ENCODE results near the gene NAA25.

Gene NAA25

DNA sequence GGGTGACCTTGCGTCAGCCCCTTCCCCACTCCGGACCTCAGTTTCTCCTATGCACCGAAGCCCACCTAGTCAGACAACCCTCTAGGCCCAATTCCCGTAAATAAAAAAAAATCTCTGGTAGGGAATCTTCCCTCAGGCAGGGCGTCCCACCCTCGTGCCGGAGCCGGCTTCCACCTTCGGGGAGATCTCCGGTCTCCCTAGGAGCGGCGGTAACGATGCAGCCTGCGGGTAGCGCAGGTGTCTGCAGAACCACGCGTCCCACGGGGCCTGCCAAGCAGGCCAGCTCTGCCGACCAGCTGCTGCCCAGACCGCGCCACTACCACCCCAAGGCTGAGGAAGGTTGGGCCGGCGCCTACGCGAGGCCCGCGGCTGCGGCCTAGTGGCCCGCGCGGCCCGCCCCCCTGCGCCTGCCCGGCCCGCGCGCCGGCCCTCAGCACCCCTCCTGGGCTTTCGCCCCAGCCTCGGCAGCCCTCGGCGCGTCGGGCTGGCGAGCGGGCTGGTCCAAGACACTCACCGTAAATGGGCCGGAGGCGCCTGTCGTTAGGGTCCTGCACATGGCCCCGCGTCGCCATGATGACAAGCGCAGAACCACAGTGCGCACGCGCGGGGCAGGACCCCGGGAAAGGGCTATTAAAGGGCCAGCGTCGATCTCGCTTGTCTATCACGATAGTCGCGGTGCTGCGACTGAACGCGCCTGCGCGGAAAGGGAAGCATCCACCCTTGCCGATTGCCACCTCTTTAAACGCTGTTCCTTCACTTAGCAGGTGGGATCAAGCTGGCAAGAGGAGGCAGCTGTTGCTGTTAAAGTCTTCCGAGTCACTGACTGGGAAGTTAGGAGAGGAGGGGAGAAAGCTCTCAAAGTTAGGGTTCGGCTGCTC lies at the start of gene NAA25:
Gene NAA25, minus strand, starts transcription at position 582 of the 878 bp plus-strand sequence. Its CDS starts 10 bp downstream, at position 572.
- DNase-seq, result peak; percentile 67

DNA sequence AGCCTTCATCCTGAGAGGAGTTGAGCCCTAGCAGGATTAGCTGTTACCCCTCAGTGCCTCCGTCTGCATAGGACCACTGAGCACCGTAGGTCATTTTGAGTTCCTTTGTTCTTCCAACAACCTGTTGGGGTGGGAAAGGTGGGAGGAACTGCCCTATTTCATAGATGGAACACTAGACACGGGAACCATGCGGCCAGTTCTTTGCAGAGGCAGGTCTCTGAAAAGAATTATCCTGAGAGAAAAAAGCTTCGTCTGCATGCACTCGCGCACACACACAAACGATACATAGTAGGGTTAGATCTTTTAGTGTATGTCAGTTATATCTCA lies 45.3 kb upstream of the NAA25 start:
- no peak for DNase-seq

DNA sequence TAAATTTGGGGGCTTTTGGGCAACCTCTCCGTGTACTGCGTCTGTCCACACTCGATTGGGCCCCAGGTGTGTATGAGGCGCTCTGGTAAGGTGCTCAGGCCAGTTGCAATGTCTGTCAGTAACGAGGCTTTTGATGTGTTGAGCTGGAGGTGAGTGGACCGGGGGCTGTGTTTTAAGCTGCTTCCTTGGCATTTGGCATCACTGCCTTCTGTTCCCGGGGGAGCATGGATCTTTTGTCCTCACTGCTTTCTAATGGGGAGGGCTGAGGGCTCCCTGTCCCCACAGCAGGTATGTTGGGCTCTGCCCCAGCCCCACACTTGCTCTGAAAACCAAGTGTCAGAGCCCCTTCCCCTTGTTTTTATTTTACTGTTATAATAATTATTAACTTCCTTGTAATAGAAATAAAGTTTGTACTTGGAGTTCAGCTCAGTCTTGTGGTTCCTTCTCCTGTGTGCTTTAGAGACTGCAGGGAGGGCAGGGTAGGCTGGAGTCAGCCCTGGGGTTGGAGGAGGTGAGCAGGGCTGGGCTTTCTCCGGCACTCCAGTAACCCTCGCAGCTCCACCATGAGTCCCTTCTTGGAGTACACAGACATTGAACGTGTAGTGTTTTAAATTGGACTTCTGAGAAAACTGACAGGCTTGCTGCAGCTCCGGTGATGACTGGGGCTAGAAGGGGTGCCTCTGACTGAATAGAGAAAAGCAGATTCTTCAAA lies 44.8 kb upstream of the NAA25 start:
- no peak for DNase-seq

DNA sequence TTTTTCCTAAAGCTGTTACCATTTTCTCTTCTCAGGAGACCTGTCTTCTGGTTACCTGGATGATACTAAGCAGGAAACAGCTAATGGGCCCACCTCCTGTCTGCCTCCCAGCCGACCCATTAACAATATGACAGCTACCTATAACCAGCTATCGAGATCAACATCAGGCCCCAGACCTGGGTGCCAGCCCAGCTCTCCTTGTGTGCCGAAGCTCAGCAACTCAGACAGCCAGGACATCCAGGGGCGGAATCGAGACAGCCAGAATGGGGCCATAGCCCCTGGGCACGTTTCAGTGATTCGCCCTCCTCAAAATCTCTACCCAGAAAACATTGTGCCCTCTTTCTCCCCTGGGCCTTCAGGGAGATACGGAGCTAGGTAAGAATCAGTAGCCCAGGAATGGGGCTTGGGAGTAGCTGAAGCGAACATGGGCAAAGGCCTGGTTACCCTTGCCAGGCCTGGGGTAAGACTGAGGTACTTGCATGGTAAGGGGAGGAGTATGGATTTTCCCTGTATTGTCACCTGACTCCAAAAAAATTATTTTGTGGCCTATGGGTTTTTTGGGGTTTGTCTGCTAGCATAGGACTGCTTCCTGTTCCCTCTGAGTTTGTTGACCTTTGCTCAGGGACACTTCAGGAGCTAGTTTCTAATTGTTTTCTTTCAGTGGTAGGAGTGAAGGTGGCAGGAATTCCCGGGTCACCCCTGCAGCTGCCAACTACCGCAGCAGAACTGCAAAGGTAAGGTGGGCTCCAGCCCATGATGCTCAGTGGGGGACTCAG lies 43.4 kb upstream of the NAA25 start:
- DNase-seq, result no peak

DNA sequence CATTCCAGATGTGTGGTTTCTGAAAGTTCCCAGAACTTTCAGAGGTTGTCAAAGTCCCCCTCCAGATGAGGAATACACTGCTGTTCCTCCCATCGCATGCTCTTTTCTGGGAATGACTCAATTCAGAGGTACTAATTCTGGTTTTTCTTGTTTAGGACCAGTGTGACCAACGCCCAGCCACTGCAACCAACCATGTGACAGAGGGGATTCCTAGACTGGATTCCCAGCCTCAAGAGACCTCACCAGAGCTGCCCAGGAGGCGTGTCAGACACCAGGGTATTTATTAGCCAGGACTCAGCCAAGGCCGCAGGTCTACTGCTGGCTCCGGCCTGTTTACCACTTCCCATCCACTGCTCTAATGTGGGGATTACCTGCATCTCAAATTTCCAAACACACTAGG lies 41.0 kb upstream of the NAA25 start:
- DNase-seq, result no peak

DNA sequence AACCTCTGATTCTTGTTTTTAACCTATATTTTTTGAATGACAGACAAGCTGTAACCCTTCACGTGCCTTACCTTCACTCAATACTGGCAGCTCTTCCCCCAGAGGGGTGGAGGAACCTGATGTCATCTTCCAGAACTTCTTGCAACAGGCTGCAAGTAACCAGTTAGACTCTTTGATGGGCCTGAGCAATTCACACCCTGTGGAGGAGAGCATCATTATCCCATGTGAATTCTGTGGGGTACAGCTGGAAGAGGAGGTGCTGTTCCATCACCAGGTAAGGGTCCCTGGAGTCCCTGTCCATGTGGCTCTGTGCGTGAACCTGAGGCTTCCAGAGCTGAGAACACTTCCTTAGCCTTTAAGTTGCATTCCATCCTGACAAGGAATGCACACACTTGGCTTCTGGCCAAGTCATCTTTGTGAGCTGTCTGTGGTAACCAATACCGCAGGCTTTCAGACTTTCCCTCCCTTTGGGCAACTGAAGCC lies 39.5 kb upstream of the NAA25 start:
- no peak for DNase-seq

DNA sequence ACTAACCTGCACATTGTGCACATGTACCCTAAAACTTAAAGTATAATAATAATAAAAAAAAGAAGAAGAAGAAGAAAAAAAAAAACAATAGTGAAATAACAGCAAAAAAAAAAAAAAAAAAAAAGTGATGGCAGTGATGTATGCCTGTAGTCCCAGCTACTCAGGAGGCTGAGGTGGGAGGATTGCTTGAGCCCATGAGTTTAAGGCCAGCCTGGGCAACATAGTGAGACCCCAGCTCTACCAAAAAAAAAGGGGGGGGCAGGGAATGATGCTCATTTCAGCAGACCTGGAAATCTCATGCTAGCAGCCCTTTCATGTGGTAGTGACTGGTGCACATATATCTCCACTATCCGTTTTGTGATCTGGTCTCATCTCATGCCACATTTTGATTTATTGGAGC lies 37.5 kb upstream of the NAA25 start:
- no peak for DNase-seq

DNA sequence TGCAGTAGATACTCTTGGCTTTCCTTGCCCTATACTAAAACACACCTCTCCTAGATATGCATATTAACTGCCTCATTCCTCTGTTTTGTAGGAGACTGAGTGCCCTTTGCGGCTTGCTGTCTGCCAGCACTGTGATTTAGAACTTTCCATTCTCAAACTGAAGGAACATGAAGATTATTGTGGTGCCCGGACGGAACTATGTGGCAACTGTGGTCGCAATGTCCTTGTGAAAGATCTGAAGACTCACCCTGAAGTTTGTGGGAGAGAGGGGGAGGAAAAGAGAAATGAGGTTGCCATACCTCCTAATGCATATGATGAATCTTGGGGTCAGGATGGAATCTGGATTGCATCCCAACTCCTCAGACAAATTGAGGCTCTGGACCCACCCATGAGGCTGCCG lies 32.1 kb upstream of the NAA25 start:
- DNase-seq, result no peak

DNA sequence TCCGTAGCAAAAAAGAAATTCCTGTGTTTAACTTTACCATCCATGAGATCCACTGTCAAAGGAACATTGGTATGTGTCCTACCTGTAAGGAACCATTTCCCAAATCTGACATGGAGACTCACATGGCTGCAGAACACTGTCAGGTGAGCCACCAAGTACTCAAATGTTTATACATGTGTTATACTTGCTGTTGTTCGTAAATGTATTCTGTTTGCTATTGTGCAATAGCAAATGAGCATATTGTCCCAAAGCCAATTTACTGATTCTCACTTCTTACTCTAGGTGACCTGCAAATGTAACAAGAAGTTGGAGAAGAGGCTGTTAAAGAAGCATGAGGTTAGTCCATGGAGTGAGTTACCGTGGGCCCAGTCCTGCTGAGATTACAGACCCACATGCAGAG lies 26.1 kb upstream of the NAA25 start:
- no peak for DNase-seq

DNA sequence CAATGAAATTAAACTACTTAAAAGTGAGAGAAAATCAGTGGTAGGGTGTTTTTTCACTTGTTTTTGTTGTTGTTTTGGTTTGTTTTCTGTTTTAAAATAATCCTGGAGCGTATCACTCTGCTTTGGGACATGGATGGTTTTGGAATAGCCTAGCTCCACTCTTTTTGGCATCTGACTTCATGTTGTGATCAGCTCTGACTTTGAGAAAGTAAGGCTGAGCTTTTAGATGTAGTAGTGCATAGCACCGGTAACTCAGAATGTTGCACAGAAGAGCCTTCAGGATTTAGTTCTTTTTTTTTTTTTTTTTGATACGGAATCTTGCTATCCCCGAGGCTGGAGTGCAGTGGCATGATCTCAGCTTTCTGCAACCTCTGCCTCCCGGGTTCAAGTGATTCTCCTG lies 24.8 kb upstream of the NAA25 start:
- DNase-seq, result no peak

DNA sequence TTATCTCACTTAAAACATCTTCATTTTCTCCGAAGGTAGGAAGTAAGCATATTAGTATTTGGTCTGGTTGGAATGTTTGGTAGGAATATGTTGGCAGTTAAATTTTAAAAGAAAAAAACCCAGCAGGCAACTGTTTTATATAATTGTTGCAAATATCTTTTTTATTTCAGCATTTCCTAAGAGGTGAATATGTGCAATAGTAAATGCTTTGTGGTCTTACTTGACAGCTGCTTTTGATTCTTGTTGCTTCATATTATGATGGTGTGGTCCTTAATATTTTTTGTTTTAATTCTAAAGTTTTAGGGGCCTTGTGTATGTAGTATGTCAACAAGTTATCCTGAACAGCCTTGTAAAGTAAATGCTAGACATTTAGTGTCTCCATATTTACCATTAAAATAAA lies 23.1 kb upstream of the NAA25 start:
- no peak for DNase-seq

DNA sequence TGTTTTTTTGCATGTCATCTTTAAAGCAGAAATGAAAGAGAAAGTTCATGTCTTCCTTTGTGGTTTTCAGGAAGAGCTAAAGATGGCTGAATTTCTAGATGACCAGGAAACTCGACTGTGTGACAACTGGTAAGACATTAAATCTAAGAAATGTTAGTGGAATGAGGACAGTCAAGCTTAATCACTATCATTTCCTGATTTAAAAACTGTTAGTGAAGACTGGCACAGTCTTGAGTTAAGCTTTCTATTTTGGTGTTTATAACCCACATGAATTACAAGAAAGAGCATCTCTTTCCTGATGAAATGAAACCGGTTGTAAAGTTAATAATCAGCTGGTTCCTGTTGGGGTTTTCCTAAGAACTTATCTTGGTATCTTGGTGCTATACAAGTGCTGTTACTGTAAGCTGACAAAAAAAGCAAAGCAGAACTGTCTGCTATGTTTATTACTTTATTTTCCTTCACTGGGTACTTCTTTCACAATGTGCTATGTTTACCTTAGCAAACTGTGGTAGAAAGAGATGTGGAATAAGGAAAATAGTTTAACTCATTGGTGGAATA lies 21.9 kb upstream of the NAA25 start:
- no peak for DNase-seq

DNA sequence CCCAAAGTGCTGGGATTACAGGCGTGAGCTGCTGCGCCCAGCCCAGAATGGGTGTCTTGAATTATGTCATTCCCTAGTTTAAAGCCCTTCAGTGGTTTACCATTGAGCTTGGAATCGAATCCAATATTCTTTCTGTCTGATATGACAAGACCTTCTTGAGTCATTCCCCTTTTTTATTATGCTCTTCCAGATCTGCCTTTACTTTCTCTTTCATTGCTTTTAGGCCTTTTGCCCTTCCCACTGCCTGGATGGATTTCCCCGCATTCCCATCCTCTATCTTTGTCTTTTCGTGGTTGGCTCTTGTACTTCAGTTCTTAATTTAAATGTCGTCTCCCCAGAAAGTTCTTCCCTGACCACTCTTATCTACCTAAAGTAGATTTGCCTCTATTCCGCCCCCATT lies 18.3 kb upstream of the NAA25 start:
- DNase-seq, result no peak

DNA sequence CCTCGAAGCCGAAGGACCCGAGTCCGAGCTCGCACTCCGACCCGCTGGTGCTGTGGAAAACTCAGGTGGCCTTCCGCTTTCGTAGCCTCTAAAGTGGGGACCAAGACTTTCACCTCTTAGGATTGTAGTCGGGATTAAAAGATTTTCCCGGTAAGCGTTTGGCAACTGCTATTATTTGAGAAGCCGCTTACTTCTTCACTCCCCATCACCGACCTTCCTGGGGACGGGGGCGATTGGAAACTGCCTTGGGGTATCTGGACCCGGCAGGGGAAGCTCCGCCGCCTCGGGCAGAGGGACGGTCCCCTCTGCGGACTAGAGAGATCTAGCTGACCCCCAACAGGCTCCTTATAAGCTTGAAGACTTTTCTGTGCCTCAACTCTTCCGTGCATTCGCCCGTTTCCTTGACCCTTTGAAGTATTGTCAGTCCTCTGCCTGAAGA lies 17.4 kb upstream of the NAA25 start:
- no peak for DNase-seq

DNA sequence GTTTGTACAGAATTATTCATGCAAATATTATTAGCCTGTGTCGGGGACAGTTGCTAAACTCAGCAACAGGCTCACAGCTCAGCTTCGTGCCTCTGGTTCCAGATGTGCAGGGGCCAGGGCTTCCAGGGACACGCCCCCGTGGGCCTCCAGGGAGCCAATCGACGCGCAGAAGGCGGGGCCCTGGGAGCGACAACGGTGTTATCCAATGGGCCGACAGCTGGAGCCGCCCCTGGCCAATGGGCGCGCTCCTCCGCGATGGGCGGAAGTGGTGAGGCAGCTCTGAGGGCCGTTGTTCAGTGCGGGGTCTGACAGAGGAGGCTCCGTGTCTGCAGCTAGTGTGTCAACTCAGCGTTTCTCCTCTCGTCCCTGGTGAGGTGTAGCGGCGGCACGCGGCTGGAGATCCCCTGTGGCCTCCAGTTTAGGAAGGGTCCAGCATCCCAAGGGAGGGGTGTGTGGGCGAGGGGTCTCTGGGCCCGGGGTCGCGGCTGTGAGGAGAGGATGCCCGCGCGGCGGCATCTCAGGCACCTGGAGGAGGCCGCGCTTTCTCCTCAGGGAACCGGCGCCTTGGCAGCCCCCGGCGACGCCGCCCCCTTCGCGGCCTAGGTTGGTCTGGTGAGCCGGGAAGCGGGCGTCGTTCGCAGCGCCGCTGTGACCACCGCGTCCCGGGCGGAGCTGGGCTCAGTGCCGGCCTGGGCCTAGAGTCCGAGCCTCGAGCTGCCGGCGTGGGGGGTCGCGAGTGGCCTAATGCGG lies 16.8 kb upstream of the NAA25 start, which contains the start of gene TRAFD1:
Gene TRAFD1, plus strand, starts transcription at position 311 of the 750 bp plus-strand sequence. CDS start 4,963 bp downstream, outside the sequence.
- DNase-seq, result peak; percentile 83

DNA sequence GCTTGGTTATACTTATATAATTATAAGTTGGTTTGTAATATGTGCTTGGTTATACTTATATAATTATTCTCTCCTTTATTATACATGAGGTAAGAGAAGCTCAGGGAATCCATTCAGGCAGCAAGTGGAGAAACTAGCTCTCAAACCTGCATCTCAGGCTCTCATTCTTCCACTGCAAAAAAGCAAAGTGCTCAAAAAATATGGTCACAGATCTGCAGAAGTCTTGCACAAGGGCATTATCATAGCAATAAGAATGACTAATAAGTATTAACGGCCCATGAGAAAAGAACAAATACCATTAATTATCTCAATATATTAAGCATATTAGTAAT lies 16.3 kb upstream of the NAA25 start:
- DNase-seq, result no peak

DNA sequence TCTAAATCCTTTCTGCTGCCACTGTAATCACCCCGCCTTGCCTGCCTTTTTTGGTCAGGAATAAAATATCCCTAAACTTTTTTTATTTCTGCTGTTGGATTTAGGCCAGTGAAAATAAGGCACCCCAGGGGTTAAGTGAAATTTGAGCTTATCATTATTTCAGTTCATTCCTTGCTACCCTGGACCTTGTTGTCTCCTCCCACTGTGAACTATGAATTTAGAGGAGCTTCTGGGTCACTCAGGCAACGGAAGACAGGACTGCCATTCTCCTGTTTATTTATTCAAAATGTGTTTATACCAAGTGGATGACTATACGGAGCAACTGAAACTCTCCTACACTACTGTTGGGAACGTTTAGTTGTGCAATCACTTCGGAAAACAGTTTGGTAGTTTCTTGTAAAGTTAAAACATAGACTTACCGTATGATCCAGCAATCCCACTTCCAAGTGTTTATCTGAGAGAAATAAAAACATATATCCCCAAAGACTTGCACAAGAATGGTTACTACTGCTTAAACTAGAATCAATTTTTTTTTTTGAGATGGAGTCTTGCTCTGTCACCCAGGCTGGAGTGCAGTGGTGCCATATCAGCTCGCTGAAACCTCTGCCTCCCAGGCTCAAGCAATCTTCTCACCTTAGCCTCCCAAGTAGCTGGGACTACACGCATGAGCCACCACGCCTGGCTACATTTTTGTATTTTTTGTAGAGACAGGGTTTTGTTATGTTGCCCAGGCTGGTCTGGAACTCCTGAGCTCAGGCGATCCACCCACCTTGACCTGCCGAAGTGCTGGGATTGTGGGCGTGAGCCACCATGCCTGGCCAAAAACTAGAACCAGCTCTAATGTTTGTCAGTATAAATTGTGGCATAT lies 14.5 kb upstream of the NAA25 start:
- no peak for DNase-seq

DNA sequence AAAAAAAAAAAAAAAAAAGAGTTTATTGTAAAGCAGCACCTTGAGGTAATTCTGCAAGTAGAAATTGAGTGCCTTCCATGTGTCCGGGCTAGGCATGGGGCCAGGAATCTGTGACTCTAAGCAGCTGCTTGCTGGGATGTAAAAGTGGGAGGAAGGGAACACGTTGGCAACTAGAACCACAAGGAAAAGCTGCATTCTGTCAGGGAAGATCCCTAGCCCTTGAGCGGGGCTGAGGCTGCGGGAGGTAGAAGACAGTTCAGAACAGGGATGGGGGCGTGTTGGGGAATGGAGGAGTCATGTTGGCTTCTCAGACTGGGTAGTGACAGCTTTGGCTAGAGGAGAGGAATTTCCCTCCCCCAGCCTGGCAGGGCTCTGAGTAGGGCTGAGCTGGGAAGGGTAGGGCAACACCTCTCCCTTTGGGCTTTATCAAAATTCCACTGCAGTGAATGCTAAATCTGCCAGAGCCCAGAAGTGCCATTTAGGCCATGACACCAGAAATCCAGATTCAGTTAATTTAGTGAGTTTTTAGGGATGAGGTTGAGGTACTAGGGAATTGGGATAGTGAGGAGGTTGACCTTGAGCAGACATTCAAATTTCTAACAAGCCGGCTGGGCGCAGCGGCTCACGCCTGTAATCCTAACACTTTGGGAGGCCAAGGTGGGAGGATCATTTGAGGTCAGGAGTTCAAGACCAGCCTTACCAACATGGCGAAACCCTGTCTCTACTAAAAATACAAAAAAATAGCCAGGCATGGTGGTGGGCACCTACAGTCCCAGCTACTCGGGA lies 13.4 kb upstream of the NAA25 start:
- DNase-seq, result no peak

DNA sequence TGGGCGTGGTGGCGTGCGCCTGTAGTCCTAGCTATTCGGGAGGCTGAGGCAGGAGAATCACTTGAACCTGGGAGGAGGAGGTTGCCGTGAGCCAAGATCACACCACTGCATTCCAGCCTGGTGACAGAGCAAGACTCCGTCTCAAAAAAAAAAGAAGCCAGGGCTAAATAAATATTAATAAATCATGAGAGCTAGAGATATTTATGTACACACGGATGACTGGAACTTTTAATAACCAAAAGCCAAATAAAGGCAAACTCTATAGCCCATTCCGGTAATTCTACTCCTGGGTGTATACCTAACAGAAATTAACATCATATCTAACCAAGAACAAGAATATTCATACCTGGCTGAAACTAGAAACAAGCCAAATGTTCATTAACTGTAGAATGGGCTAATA lies 9.1 kb upstream of the NAA25 start:
- no peak for DNase-seq

DNA sequence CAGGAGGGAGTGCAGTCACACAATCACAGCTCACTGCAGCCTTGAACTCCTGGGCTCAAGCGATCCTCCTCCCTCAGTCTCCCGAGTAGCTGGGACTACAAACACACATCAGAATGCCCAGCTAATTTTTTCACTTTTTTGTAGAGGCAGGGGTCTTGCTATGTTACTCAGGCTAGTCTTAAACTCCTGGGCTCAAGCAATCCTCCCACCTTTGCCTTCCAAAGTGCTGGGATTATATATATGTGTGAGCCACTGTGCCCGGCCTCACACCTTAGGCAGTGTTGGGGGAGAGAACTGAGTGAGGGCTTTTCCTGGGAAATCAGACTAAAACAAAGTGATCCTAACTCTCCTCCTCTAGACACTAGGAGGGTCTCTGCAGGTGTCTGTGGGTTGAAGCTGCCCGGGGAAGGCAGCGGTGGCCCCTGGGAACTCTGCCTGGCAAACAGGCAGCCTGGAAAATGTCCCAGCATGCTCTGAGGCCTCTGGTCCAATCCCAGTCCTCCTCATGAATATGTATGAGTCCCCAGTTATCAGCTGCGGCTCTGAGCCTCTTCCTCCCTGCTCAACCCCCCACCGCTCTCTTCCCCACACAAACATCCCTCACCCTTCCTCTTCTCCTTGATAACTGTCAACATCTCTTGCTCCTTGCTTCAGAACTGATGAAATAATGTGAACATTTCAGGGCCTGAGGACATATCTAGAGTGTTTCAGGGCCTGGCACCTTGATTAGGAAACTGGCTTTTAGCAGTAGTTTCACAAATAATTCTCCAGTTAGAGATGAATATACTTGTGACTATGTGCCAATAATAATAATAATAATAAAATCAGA lies 7.9 kb upstream of the NAA25 start:
- DNase-seq, result no peak

Data from NCI-H1694 treated with DMSO at 0.1 percent for 48 hours (cell line).